GM19035 (cell line): ENCODE results near the gene EMP2.
A peak's percentile ranks its signal among the peaks of the same experiment; 100 is the strongest.
"Not testable (repeated sequence)": the region's sequence is repeated elsewhere in the genome, so short reads cannot be mapped to it uniquely, and the experiment has no call there.

Experiments used
- ATAC-seq: cut with Tn5 transposase; IDR thresholded peaks from one replicate; pipeline ENCODE4 v1.9.1; 2021; ENCODE audit not compliant: unreplicated experiment

The EMP2 gene

DNA sequence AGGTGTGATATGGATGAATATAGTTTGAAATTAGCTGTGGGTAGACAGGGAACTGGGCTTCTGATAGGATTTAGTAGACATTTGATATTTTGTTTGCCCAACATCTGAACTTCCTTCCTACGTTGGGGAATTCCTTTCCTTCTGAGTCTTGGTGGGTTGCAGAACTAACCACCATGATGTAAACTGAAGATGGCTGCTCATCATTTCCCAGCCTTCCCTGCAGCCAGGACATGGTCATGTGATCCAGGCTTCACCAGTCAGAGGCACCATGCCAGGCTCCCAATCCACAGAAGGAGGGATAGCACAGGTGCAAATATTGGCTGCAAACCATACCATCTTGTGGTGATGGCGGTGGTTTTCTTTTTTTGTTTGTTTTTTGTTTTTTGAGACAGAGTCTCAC lies 57.4 kb downstream of the EMP2 start:
- ATAC-seq: no peak

DNA sequence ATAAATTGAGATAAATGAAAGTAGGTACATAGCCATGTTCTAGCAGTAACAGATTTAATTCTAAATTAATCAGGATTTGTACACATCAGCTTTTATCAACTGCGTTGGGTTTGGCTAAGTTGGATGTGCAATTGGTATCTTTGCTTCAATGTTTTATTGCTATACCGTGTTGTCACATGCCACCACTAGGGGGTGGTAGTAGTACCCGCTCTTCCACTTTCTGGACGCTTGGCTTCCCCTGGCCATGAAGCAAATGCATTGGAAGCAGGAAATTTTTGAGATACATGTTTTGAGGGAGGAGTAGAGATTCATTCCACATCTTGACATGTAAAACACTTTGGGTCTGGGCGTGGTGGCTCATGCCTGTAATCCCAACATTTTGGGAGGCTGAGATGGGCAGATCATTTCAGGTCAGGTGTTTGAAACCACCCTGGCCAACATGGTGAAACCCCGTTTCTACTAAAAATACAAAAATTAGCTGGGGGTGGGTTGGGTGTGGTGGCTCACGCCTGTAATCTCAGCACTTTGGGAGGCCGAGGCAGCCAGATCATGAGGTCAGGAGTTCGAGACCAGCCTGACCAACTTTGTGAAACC lies 58.6 kb downstream of the EMP2 start:
- no peak for ATAC-seq

DNA sequence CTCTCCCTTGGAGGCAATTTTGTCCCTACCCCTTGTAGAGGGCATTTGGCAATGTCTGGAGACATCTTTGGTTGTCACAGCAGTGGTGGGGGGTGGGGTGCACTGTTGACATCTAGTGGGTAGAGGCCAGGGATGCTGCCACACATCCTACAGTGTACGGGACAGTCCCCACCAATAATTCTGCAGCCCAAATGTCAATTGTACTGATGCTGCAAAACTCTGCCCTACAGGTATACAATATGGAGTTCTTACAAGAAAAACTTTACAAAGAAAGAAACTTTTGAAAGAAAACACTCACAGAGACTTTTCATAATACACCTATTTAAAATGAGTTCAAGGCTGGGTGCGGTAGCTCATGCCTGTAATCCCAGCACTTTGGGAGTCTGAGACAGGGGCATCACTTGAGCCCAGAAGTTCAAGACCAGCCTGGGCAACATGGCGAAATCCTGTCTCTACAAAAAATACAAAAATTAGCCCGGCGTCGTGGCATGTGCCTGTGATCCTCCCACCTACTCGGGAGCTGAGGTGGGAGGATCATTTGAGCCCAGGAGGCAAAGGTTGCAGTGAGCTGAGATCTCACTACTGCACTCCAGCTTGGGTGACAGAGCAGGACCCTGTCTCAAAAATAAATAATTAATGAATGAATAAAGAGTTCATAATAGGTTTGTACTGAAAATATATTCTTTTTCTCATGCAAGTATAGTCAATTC lies 59.4 kb downstream of the EMP2 start:
- no peak for ATAC-seq

DNA sequence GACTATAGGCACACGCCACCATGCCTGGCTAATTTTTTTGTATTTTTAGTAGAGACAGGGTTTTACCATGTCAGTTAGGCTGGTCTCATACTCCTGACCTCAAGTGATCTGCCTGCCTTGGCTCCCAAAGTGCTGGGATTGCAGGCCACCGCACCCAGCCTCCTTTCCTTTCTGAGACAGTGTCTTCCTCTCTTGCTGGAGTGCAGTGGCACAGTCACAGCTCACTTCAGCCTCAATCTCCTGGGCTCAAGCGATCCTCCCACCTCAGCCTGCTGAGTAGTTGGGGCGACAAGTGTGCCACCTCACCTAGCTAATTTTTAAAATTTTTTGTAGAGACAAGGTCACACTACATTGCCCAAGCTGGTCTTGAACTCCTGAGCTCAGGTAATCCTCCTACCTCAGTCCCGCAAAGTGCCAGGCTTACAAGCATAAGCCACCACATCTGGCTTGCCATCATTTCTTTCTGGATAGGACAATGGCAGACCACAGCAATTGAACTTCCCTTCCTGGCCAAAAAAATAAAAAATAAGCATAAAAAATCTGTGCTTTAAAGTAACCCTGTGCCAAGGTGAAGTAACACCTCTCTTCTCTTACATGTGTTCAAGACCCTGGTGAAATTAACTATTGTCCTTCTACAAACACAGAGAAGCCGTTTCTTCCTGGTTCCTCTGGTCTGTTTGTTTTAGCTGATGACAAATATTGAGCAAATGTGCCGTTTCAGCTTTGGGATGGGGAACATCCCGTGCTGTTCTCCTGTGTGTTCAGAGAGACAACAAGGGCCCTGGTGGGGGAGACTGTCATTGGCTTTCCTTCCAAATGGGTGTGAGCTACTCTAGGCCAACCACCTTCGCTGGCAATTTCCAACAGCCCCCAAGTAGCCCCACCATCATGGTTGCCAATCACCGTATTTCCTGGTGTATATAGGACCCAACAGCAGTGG lies 60.2 kb downstream of the EMP2 start:
- ATAC-seq: no peak

DNA sequence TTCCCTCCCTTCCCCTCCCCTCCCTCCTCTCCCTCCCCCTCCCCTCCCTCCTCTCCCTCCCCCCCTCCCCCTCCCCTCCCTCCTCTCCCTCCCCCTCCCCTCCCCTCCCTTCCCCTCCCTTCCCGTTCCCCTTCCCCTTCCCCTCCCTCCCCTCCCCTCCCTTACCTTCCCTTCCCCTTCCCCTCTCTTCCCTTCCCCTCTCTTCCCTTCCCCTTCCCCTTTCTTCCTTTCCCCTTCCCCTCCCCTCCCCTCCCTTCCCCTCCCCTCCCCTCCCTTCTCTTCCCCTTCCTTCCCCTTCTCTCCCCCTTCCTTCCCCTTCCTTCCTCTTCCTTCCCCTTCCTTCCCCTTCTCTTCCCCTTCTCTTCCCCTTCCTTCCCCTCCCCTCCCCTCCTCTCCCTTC lies 61.1 kb downstream of the EMP2 start:
- no peak for ATAC-seq

DNA sequence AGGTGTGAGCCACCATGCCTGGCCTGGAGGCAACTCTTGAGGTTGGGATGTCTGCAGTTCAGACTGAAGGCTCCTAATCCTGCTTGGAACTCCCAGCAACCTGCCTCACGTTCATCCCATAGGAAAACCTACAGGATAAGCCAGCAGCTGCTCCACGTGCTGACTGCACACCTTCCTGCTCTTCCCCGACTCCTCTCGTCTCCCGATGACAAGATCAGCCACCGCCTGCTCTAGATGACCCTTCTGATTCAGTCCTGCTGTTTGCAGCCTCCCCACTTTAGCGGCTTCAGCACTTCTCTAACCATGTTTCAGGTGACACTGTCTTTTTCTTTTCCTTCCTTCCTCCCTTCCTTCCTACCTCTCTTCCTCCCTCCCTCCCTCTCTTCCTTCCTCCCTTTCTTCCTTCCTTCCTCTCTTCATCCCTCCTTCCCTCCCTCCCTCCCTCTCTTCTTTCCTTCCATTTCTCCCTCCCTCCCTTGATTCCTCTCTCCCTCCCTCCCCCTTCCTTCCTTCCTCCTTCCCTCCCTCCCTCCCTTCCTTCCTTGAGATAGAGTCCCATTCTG lies 61.8 kb downstream of the EMP2 start:
- no peak for ATAC-seq

DNA sequence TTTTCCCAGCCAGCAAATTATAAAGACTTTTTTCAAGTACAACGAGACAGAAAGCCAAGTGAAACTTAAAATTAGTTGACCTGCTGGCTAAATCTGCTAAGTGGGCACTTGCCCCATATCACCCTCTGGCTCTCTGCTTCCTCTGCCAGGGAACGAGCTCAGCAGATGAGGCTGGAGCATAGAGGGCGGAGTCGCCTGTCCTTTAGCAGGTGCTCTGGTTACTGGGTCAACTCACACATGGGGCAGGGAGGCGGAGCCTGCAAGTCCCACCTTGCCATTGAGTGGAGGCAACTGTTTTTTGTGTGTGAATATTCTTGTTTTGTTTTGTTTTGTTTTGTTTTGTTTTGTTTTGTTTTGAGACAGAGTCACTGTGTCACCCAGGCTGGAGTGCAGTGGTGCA lies 62.5 kb downstream of the EMP2 start:
- no peak for ATAC-seq

DNA sequence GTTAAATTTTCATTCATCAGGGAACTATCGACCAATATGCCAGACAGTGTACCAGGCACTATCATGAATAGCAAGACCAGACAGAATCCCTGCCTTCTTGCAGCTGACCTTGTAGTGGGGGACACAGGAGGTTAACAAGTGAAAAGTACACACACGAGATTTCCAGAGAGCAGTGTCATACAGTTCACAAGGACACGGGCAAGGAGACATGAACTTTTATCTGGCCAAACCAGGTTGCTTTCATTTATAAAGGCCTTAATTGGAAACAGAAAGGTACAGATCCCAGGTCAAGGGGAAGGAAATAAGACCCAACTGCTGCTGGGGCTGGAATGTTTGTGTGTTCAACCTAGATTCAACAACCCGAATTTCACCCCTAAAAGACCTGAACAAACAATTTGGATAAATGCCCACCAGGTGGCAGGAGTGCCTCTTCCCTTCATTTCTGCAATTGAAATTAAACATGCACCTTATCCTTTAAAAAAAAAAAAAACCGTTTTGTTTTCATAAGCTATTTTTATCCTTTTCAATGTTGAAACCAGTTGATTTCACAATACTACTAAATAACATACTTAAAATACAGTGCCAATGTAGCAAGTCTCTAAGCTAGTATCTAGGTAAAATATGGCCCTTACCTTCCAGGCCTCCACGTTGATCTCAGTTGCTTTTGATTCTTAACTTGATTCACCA lies 65.9 kb downstream of the EMP2 start:
- ATAC-seq: no peak

DNA sequence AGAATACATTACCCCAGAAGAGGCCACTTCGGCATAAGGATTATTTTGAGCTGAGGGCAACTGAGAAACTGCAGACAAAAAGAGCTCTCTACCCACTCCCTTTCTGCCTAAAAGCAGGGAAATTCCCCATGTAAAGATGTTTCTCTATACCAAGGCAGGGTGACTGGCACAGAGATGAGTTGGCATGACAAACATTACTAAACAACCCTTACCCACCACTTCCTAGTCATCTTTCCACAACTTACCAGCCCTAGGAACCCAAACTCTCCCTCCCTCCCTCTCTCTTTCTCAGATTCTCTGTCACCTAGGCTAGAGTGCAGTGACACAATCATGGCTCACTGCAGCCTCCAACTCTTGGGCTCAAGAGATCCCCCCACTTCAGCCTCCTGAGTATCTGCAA lies 68.6 kb downstream of the EMP2 start:
- ATAC-seq: no peak

DNA sequence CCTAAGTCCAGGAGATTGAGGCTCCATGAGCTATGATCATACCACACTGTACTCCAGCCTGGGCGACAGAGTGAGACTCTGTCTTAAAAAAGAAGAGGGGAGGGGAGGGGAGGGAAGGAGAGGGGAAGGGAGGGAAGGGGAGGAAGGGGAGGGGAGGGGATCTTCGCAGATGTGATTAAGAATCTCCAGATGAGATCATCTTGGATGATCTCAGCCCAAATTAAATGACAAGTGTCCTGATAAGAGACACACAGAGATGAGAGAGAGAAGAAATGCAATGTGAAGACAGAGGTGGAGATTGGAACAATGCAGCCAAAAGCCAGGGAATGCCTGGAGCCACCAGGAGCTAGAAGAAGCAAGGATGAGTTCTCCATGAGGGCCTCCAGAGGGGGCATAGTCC lies 70.1 kb downstream of the EMP2 start:
- no peak for ATAC-seq

DNA sequence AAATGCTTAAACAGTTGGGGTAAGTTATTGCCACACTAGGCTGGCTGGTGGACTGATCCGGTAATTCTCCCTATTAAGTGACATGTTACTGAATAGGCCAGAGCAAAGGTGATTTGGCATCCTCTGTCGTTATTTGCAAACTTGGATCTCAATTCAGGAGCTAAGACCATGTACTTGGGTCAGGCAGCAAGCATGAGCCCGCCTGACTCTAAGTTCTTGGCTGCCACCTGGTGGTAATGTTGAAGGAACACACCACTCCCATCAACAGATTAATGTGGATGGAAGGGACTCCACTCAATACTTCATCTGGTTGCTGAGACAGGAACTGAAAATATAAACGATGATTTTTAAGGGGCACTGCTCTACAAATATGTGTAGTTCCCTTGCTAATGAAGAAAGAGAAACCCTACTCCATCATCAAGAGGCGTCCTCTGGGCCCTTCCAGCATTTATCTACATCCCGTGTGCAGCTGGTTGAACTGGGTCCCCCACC lies 70.8 kb downstream of the EMP2 start:
- peak; percentile 78 for ATAC-seq

DNA sequence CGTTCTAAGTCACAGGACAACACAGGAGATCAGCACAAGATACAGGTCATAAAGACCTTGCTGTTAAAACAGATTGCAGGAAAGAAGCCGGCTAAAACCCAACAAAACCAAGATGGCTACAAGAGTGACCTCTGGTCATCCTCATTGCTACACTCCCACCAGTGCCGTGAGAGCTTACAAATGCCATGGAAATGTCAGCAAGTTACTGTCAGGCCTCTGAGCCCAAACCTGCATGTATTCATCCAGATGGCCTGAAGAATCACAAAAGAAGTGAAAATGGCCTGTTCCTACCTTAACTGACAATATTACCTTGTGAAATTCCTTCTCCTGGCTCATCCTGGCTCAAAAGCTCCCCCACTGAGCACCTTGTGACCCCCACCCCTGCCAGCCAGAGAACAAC lies 75.1 kb downstream of the EMP2 start:
- not testable (repeated sequence) for ATAC-seq

DNA sequence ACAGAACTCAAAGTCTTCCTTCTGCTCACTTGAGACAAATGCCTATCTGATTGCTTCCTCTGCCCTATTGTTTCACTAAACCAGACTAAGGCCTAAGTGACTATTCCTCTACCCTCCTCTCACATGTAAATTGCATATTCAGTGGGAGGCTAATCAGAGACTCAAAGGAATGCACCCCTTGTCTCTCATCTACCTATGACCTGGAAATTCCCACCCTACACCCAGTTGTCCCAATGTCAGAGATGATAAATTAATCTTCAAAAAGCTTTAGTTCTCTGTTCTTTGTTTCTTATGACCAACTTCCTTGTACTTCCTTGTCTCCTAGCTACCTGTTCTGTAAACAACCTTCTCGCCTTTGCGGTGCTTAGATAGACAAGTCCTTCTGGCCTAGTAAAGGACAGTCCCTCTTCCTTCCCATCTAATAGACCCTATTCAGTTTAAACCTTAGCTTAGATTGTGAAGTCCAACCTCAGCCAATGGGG lies 76.0 kb downstream of the EMP2 start:
- no peak for ATAC-seq

DNA sequence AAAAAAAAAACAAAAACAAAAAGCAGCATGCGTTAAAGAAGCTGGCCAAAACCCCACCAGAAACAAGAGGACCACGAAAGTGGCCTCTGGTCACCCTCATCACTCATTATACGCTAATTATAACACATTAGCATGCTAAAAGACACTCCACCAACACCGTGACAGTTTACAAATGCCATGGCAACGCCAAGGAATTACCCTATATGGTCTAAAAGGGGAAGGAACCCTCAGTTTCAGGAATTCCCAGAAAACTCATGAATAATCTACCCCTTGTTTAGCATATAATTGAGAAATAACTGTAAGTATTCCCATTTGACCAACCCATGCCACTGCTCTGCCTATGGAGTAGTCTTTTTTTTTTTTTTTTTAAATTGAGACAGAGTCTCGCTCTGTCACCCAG lies 77.6 kb downstream of the EMP2 start:
- no peak for ATAC-seq

DNA sequence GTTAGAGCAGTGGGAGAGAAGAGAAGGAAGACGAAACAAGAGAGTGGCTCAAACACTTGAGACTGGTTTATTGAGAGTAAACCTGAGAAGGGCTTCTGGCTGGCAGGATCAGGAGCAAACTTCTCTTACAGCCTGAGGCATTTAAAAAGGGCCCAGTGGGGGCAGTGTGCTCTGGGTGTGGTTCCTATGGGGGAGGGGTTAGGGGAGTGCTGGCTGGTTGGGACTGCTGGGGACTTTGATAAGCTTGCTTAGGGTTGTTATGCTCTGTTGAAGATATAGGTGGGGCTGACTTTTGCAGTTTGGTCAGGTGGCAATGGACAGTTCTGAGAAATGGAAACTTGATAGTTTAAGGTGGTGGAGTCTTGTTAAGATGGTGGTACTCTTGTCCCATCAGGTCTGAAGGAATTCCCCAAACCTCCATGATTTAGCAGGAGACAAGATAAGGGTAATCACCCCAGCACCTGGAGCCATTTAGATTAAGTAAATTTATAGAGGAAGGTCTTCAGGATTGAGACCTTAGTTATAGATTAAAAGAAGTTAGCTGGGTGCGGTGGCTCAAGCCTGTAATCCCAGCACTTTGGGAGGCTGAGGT lies 79.3 kb downstream of the EMP2 start:
- no peak for ATAC-seq

DNA sequence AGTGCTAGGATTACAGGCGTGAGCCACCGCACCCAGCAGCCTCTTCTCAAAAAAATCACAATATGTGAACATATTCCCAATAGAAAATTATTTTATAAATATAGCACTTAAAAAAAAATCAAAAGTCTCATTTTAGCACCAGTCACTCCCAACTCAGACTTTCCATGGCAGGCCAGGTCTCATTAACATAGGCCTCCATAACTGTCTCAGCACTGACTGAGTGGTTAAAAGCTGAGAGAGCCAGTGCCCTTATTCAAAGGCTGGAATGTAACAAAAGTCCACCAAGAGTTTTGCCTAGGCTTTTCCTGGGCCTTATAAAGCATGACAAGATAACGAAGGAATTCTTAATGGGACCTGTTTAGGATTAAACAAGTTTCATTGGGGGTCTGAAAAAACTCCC lies 79.8 kb downstream of the EMP2 start:
- ATAC-seq: no peak

DNA sequence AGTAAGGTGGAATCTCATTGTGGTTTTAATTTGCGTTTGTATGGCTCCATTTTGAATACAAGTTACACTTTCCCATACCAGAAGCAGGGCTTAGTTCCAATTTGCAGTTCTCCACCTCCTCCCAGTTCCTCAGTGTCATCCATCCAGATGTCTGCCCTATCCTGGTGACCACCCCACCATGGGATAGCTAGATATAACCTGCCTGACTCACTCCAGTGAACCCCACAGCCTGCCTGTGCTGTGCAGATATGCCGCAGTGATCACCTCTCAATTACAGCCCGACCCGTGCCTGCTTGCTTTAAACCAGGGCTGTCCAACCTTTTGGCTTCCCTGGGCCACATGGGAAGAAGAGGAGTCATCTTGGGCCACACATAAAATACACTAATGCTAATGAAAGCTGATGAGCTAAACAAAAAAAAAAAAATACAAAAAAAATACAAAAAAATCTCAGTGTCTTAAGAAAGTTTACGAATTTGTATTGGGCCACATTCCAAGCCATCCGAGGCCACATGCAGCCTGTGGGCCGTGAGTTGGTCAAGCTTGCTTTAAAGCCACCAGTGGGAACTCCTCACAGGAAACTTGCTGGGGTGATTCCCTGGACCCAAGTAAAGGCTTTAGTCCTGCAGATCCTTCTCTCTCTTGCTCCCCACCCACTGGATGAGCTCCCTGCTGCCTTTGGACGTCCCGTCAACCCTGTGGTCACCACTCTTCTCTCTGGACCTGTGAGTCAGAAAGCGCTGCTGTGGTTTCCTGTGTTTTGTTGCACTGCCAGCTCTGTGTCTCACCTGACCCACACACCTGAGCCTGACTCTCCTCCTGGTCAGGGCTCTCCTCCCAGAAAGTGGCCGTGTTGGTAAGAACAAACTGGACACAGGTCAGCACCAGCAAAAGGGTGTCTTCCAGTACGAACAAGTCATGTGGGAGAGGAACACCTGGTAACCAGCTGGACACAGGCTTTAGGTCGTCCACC lies 83.0 kb downstream of the EMP2 start:
- no peak for ATAC-seq

DNA sequence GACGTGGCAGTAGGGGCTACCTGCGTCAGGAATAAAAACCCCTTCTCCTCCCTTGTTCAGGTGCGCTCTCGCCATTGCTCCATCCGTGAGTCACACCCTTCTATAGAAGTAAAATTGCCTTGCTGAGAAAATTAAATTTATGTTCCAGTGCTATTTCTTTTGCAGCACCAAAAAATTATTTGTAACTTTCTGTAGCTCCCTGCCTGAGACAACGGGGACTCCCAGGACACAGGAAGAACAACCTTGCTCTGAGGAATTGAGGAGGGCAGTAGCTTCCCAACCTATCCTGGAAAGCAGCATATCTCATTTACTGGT lies 85.4 kb downstream of the EMP2 start:
- no peak for ATAC-seq

DNA sequence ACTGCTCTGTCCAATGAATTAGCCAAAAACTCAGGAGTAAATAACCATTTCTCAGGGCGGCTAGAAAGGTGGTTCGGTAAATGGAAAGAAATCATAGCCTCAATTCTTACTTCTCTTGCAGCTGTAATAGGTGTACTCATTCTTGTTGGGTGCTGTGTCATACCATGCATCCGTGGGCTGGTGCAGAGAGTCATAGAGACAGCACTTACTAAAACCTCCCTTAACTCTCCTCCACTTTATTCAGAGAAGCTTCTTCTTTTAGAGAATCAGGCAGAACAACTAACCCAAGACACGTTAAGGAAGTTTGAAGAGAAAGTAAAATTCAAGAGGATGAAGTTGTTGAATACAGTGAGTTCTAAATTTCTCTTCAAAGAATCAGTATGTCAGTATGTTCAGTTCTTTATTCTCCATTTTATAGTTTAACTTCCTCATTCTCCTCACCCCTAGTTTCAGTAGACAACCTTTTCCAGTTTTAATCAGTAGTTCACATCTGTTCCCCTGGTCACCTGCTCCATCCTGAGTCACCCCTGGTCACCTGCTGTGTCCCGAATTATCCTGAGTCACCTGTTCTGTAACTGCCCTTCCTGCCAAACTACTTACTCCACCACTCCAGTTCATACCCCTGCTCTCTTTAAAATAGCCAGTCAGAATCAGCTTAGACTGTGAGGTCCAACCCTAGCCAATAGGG lies 85.9 kb downstream of the EMP2 start:
- ATAC-seq: no peak
